A549 (cell line): ENCODE data around the gene ANKRD39. TPM values are rescaled to one million over a fixed set of nuclear protein-coding genes. Genes with fewer than 3 reads are reported as not detected.

ENCODE experiments used
- ATAC-seq, 2 experiments: fragments of 200-7000 bp in 1 of 2; fragments of >200 bp in 1 of 2; cut with Nextera tagmentation in 1 of 2; cut with Tn5 transposase in 1 of 2; 3 replicates each; pipeline versions ENCODE4 v1.8.0 to v1.9.1; 2018 to 2020; ENCODE audit warnings: mild to moderate bottlenecking in 1 of 2, moderate library complexity in 1 of 2
- CTCF ChIA-PET: fragments of 300-600 bp; sonication (Branson Sonifier 250); formaldehyde crosslinking; extraction: SDS; loops from one replicate; lab custom pipeline; 2021; ENCODE audit warnings: antibody characterized with exemption, inconsistent platforms; lab: Yijun Ruan, JAX
- POLR2A ChIA-PET: fragments of 350-600 bp; formaldehyde crosslinking; extraction: SDS; loops from one replicate; lab custom pipeline; 2021; ENCODE audit warnings: antibody characterized with exemption, inconsistent platforms; lab: Yijun Ruan, JAX
- DNase-seq, 2 experiments: peaks; one replicate each; pipeline versions ENCODE4 v3.0.0 to v3.0.0-alpha.2; 2011 to 2016; ENCODE audit warnings: low read depth in 1 of 2, low spot score in 1 of 2
- FAIRE-seq: peaks from 2 replicates; lab custom pipeline; 2011; peaks lifted over from hg19 to GRCh38; lab: Jason Lieb, UNC
- H3K27ac ChIP-seq, 2 experiments: fragments of >200 bp; sonication (Bioruptor Twin); formaldehyde crosslinking; 3 replicates each; pipeline ENCODE4 v1.5.1; 2016 to 2017
- H3K4me1 ChIP-seq: fragments of >200 bp; sonication (Bioruptor Twin); formaldehyde crosslinking; 3 replicates; pipeline ENCODE4 v1.6.1; 2016
- H3K4me2 ChIP-seq: fragments of >200 bp; sonication (Bioruptor Twin); formaldehyde crosslinking; 3 replicates; pipeline ENCODE4 v1.6.1; 2016
- H3K4me3 ChIP-seq: fragments of >200 bp; sonication (Bioruptor Twin); formaldehyde crosslinking; 3 replicates; pipeline ENCODE4 v1.5.1; 2016
- H3K9me3 ChIP-seq: fragments of >200 bp; sonication (Bioruptor Twin); formaldehyde crosslinking; 3 replicates; pipeline ENCODE4 v1.6.1; 2016
- CBX2 ChIP-seq: fragments of 200-600 bp; sonication (generic); IDR thresholded peaks from 2 replicates; pipeline ENCODE4 v1.6.1; 2016; ENCODE audit warnings: low read depth, mild to moderate bottlenecking, borderline replicate concordance
- CBX8 ChIP-seq: fragments of 200-600 bp; sonication (generic); IDR thresholded peaks from 2 replicates; pipeline ENCODE4 v1.6.1; 2016
- CHD4 ChIP-seq: fragments of 200-600 bp; sonication (generic); IDR thresholded peaks from 2 replicates; pipeline ENCODE4 v1.6.1; 2016; ENCODE audit warnings: antibody characterized with exemption, mild to moderate bottlenecking, borderline replicate concordance
- EHF ChIP-seq: fragments of 250-450 bp; sonication (Bioruptor Pico); IDR thresholded peaks from 2 replicates; pipeline ENCODE4 v1.5.0; 2020; ENCODE audit warnings: mild to moderate bottlenecking
- ESRRA ChIP-seq: fragments of 150-350 bp; IDR thresholded peaks from 2 replicates; pipeline ENCODE4 v1.6.1; 2014; ENCODE audit warnings: mild to moderate bottlenecking, low read length, borderline replicate concordance
- FOSB ChIP-seq: fragments of 250-450 bp; sonication (Bioruptor Pico); IDR thresholded peaks from 2 replicates; pipeline ENCODE4 v1.5.0; 2020; ENCODE audit warnings: mild to moderate bottlenecking, moderate library complexity
- FOXS1 ChIP-seq: fragments of 250-450 bp; sonication (Bioruptor Pico); IDR thresholded peaks from 2 replicates; pipeline ENCODE4 v1.5.0; 2020; ENCODE audit warnings: mild to moderate bottlenecking, moderate library complexity
- HDAC2 ChIP-seq: fragments of 200-600 bp; sonication (generic); IDR thresholded peaks from 2 replicates; pipeline ENCODE4 v1.6.1; 2016
- HEYL ChIP-seq: fragments of 250-450 bp; sonication (Bioruptor Pico); IDR thresholded peaks from 2 replicates; pipeline ENCODE4 v1.8.0; 2021; ENCODE audit warnings: mild to moderate bottlenecking, moderate library complexity
- HOXA7 ChIP-seq: fragments of 250-450 bp; sonication (Bioruptor Pico); IDR thresholded peaks from 2 replicates; pipeline ENCODE4 v1.5.0; 2020; ENCODE audit warnings: mild to moderate bottlenecking, moderate library complexity
- JUNB ChIP-seq: fragments of >200 bp; sonication (Bioruptor Twin); formaldehyde crosslinking; IDR thresholded peaks from 2 replicates; pipeline ENCODE4 v1.6.1; 2016
- MAFK ChIP-seq: fragments of 450-650 bp; IDR thresholded peaks from 2 replicates; pipeline ENCODE4 v1.6.1; 2014; ENCODE audit not compliant: partially characterized antibody
- MAX ChIP-seq: IDR thresholded peaks from 2 replicates; pipeline ENCODE4 v1.6.1; 2012
- MAZ ChIP-seq: fragments of 150-350 bp; IDR thresholded peaks from 2 replicates; pipeline ENCODE4 v1.6.1; 2014; ENCODE audit warnings: antibody characterized with exemption, low read depth, low read length, borderline replicate concordance
- MYC ChIP-seq: IDR thresholded peaks from 2 replicates; pipeline ENCODE4 v1.6.1; 2012; ENCODE audit warnings: mild to moderate bottlenecking, inconsistent platforms, low read length, improper control_type of control experiment, borderline replicate concordance
- NFE2L2 ChIP-seq: fragments of 150-350 bp; conservative IDR thresholded peaks from 2 replicates; pipeline ENCODE4 v1.6.1; 2014; ENCODE audit warnings: low read length
- NR3C1 ChIP-seq: fragments of >200 bp; sonication (Bioruptor Twin); formaldehyde crosslinking; IDR thresholded peaks from 3 replicates; pipeline ENCODE4 v1.6.1; 2017
- POLR2A ChIP-seq: IDR thresholded peaks from 2 replicates; pipeline ENCODE4 v1.6.1; 2012; ENCODE audit warnings: mild to moderate bottlenecking, low read length
- RFX5 ChIP-seq: fragments of 450-650 bp; IDR thresholded peaks from 2 replicates; pipeline ENCODE4 v1.7.1; 2014; ENCODE audit warnings: antibody characterized with exemption, mild to moderate bottlenecking, moderate library complexity
- SMC3 ChIP-seq: fragments of >200 bp; sonication (Bioruptor Twin); formaldehyde crosslinking; IDR thresholded peaks from 3 replicates; pipeline ENCODE4 v1.6.1; 2018; ENCODE audit warnings: inconsistent platforms
- SREBF2 ChIP-seq: fragments of 450-650 bp; IDR thresholded peaks from 2 replicates; pipeline ENCODE4 v1.6.1; 2014; ENCODE audit warnings: mild to moderate bottlenecking, moderate library complexity
- TFCP2L1 ChIP-seq: fragments of 250-450 bp; sonication (Bioruptor Pico); IDR thresholded peaks from 2 replicates; pipeline ENCODE4 v1.5.0; 2021; ENCODE audit warnings: mild to moderate bottlenecking
- TP53 ChIP-seq: fragments of 250-450 bp; sonication (Bioruptor Pico); IDR thresholded peaks from 2 replicates; pipeline ENCODE4 v1.5.0; 2021; ENCODE audit warnings: mild to moderate bottlenecking, moderate library complexity
- ZC3H11A ChIP-seq: fragments of 450-650 bp; IDR thresholded peaks from 2 replicates; pipeline ENCODE4 v1.6.1; 2014; ENCODE audit warnings: antibody characterized with exemption, mild to moderate bottlenecking
- WGBS: methylation state at CpG from one replicate; pipeline ENCODE4 v1.1.6; 2017; ENCODE audit errors: missing lambda C conversion rate; 5-methylcytosine and 5-hydroxymethylcytosine counted together
- polyA plus RNA-seq, 4 experiments: library from polyadenylated mRNA; depleted of rRNA in 3 of 4; stranded (reverse); fragments of >200 nt; fragmentation: RNase III in 1 of 4; extraction: RNeasy Plus Mini Kit Qiagen cat#74134 plus additional on column Dnase treatment in 1 of 4; gene quantifications; 2 replicates in 3 of 4; 3 replicates in 1 of 4; pipeline ENCODE4 v1.2.3, GENCODE V29; 2011 to 2017
- TF ChIP-seq, protein P1 (sequence below): IDR thresholded peaks from 2 replicates; pipeline ENCODE4 v1.6.1; 2012
- TF ChIP-seq, protein P2 (sequence below): IDR thresholded peaks from 2 replicates; pipeline ENCODE4 v1.6.1; 2012; ENCODE audit warnings: low read depth, borderline replicate concordance
- TF ChIP-seq, protein P3 (sequence below): fragments of 250-450 bp; sonication (Bioruptor Pico); IDR thresholded peaks from 2 replicates; pipeline ENCODE4 v1.5.0; 2020; ENCODE audit warnings: low read depth, mild to moderate bottlenecking, moderate library complexity

The ANKRD39 gene
- polyA plus RNA-seq, 2 of the 4 experiments (the other 2 are of a cell fraction), result 6.3 to 16.4 TPM

DNA sequence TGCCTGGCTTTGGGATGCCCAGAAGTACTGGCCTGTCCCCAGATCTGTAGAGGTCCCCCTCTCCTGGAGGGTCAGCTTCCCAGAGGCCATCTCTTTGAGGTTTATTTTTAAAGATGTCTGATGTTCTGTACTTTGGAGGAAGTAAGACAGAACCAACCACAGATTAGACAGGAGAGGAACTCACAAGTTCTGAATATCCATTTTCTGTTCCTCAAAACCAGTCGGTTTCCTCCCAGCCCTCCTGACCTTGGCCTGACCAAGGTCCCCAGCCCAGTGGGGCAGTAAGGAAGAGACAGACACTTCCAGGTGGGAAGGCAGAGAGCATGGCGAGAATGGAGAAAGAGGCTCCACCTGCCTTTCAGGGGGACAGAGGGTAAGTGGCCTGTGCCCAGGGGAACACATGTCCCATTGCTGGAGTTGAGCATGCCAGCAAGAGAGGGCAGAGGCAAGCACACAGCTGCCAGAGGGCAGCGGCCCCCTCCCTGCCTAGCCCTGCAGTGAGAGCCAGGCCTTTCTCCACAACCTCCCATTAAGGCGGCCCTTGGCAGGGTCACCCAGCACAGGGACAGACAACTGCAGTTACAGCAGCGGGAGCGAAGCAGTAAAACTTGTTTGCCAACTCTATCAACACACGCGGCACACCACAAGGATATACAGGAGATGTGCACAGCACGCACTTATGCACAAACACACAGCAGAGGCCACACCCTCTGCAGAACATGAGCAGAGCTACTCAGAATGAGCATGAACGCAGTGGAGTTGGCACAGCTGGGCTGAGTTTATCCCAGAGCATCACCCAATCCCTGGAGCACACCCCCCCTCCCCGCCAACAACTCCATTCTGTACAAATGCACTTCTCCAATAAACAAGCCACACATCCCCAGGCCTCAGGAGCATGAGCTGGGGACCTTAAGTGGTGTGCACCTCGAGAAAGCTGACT lies 30.5 kb upstream of the ANKRD39 start:
- 72% methylated on average over 11 of the region's 12 CpGs for WGBS
- no peak overlapping the region for H3K4me2 ChIP-seq
- no peak overlapping the region for H3K4me3 ChIP-seq
- ChIA-PET POLR2A (no interaction called here), CTCF (interaction anchor here (1.6 to 1.8 kb wide), 3 partner anchors 16 to 224 kb away, joined by 4 to 5 read pairs (median 4); partner anchors contain the start of genes ANKRD36 and ANKRD39)
- peaks cover 8% of the 10 kb centered on the region for H3K4me1 ChIP-seq
- FAIRE-seq (no peak), DNase-seq (no peak), ATAC-seq (no peak)
- no peaks in the 10 kb centered on the region for H3K9me3 ChIP-seq
- no peak for TF ChIP-seq NR3C1
- TF ChIP-seq CBX8, result no peak
- TF ChIP-seq HOXA7 (CRISPR knock-in tag), result no peak
- TF ChIP-seq CBX2, result no peak
- no peak for TF ChIP-seq TP53 (CRISPR knock-in tag)
- no peak for TF ChIP-seq TFCP2L1
- no peak for TF ChIP-seq EHF (CRISPR knock-in tag)
- no peak for TF ChIP-seq ESRRA
- TF ChIP-seq FOXS1 (CRISPR knock-in tag), result no peak
- no peak for TF ChIP-seq MAFK
- TF ChIP-seq JUNB, result no peak
- no peak for TF ChIP-seq NFE2L2
- no peak for TF ChIP-seq RFX5
- TF ChIP-seq MAX, result no peak
- H3K27ac ChIP-seq, result no peak overlapping the region

DNA sequence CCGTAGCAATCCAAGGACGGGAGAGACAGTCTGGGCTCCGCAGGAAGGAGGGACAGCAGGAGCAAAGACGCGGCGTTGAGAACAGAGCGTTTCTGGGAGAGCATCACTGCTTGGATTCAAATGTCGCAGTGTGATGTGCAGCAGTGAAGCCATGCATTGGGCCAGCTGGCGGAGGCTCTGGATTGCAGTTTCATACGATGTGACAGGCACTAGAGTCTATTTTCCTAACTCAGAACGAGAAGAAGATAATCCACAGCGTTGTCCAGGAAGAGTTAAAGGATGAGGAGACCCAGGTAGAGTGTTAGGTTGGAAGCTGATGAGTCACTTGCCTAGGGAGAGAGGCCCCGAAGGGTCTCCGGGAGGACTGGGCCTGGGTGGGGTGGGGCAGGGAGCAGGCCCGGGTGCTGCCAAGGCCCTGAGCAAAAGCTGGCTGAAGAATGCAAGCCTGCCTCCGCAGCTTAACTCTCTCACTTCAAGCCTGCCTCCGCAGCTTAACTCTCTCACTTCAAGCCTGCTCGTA lies 29.7 kb upstream of the ANKRD39 start:
- no peak overlapping the region for H3K27ac ChIP-seq
- no peaks in the 10 kb centered on the region for H3K9me3 ChIP-seq
- H3K4me1 ChIP-seq, result peaks cover 8% of the 10 kb centered on the region
- no peak overlapping the region for H3K4me2 ChIP-seq
- DNase-seq (no peak), FAIRE-seq (no peak), ATAC-seq (no peak)
- CTCF ChIA-PET, result interaction anchor here (1.6 to 1.7 kb wide), 3 partner anchors 17 to 64 kb away, joined by 4 read pairs; partner anchors contain the start of gene ANKRD39
- POLR2A ChIA-PET, result no interaction called here
- no peak for TF ChIP-seq JUNB
- TF ChIP-seq MAZ, result no peak
- no peak for TF ChIP-seq NFE2L2
- TF ChIP-seq HEYL (CRISPR knock-in tag), result no peak
- TF ChIP-seq TP53 (CRISPR knock-in tag), result no peak
- TF ChIP-seq CBX2, result no peak
- TF ChIP-seq POLR2A, result no peak
- no peak for TF ChIP-seq TFCP2L1
- TF ChIP-seq HDAC2, result no peak
- no peak for TF ChIP-seq HOXA7 (CRISPR knock-in tag)
- no peak for TF ChIP-seq SREBF2
- no peak for TF ChIP-seq FOSB (CRISPR knock-in tag)
- no peak for TF ChIP-seq CHD4
- TF ChIP-seq, protein P1, sequence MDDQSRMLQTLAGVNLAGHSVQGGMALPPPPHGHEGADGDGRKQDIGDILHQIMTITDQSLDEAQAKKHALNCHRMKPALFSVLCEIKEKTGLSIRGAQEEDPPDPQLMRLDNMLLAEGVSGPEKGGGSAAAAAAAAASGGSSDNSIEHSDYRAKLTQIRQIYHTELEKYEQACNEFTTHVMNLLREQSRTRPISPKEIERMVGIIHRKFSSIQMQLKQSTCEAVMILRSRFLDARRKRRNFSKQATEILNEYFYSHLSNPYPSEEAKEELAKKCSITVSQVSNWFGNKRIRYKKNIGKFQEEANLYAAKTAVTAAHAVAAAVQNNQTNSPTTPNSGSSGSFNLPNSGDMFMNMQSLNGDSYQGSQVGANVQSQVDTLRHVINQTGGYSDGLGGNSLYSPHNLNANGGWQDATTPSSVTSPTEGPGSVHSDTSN, result no peak
- no peak for TF ChIP-seq CBX8
- TF ChIP-seq, protein P2, sequence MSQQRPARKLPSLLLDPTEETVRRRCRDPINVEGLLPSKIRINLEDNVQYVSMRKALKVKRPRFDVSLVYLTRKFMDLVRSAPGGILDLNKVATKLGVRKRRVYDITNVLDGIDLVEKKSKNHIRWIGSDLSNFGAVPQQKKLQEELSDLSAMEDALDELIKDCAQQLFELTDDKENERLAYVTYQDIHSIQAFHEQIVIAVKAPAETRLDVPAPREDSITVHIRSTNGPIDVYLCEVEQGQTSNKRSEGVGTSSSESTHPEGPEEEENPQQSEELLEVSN, result no peak
- TF ChIP-seq MYC, result no peak
- no peak for TF ChIP-seq ZC3H11A
- TF ChIP-seq SMC3, result no peak
- TF ChIP-seq, protein P3, sequence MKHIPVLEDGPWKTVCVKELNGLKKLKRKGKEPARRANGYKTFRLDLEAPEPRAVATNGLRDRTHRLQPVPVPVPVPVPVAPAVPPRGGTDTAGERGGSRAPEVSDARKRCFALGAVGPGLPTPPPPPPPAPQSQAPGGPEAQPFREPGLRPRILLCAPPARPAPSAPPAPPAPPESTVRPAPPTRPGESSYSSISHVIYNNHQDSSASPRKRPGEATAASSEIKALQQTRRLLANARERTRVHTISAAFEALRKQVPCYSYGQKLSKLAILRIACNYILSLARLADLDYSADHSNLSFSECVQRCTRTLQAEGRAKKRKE (CRISPR knock-in tag), result no peak
- WGBS, result 84% methylated on average over 15 of the region's 18 CpGs
- no peak overlapping the region for H3K4me3 ChIP-seq
